22Rv1 (cell line): Measurements from ENCODE around the gene SRGAP1.

Source experiments
- CTCF ChIP-seq: fragments of 450-650 bp; IDR thresholded peaks from 2 replicates; pipeline ENCODE4 v1.5.1; 2017; ENCODE audit warnings: mild to moderate bottlenecking
- ZFX ChIP-seq: fragments of 450-650 bp; IDR thresholded peaks from 2 replicates; pipeline ENCODE4 v1.6.1; 2017; ENCODE audit warnings: antibody characterized with exemption, borderline replicate concordance

GRCh38 chr12:64061868-64062375 lies 217.4 kb downstream of the SRGAP1 start:
- no peak for TF ChIP-seq CTCF
- no peak for TF ChIP-seq ZFX
